Coronary artery (tissue), 2 donors: Measurements from ENCODE around the gene NOM1.

Source experiments
- DNase-seq: peaks from one replicate; pipeline ENCODE4 v3.0.0-alpha.2; 2017; ENCODE audit warnings: low spot score
- H3K27ac ChIP-seq, 2 donors: fragments of 200-600 bp; sonication (generic); one replicate each; pipeline ENCODE4 v1.5.1; 2016 to 2019
- H3K4me3 ChIP-seq: fragments of 200-600 bp; sonication (generic); 2 replicates; pipeline ENCODE4 v1.5.1; 2016; ENCODE audit warnings: mild to moderate bottlenecking, moderate library complexity
- CTCF ChIP-seq: fragments of 200-600 bp; sonication (generic); IDR thresholded peaks from one replicate; pipeline ENCODE4 v1.5.1; 2019; ENCODE audit warnings: antibody characterized with exemption

The NOM1 gene

GRCh38 chr7:157016352-157017041 is 67.0 kb downstream of the NOM1 start:
- no peak overlapping the region for H3K27ac ChIP-seq
- no peak overlapping the region for H3K4me3 ChIP-seq
- DNase-seq, result no peak
- TF ChIP-seq CTCF, result no peak

- no peak overlapping the region for H3K27ac ChIP-seq
- no peak overlapping the region for H3K4me3 ChIP-seq
- TF ChIP-seq CTCF, result no peak
- DNase-seq, result no peak
Measured at GRCh38 chr7:157017149-157017548, 67.6 kb downstream of the NOM1 start.

GRCh38 chr7:157017603-157018327 is 68.3 kb downstream of the NOM1 start:
- Histone ChIP-seq H3K4me3 (no peak overlapping the region), H3K27ac (no peak overlapping the region)
- DNase-seq, result no peak
- no peak for TF ChIP-seq CTCF

- no peak for DNase-seq
- no peak for TF ChIP-seq CTCF
- H3K27ac ChIP-seq, result no peak overlapping the region
- no peak overlapping the region for H3K4me3 ChIP-seq
Measured at GRCh38 chr7:157018328-157018996, 69.0 kb downstream of the NOM1 start.

GRCh38 chr7:157018997-157019608 is 69.6 kb downstream of the NOM1 start:
- Histone ChIP-seq H3K27ac (no peak overlapping the region), H3K4me3 (no peak overlapping the region)
- no peak for DNase-seq
- TF ChIP-seq CTCF, result no peak

GRCh38 chr7:157019718-157020451 is 70.4 kb downstream of the NOM1 start:
- no peak for TF ChIP-seq CTCF
- Histone ChIP-seq H3K4me3 (no peak overlapping the region), H3K27ac (no peak overlapping the region)
- DNase-seq, result no peak
